HG02981 (cell line): Measurements from ENCODE around the gene VIP.

ENCODE experiments used
- ATAC-seq: cut with Tn5 transposase; IDR thresholded peaks from one replicate; pipeline ENCODE4 v1.9.1; 2021; ENCODE audit warnings: mild to moderate bottlenecking, moderate library complexity; ENCODE audit not compliant: unreplicated experiment

Gene VIP

DNA sequence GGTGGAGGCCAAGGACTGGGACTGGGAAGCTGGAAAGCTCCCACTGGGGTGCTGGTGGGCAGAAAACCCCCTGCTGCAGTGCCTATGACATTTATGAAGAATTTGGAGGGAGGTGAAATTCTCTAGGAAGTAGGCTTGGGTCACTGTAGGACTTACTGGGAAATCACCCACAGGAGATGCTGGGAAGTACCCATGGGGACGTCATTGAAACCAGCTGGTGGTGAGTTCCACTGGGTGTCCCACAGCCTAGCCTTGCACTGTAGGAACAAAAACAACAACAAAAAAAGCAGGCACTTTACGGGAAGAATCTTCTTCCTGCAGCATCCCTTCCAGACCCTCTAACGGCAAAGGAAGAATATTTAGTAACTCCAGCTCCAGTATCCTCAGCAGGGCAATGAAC is 26.2 kb downstream of the VIP start:
- no peak for ATAC-seq

DNA sequence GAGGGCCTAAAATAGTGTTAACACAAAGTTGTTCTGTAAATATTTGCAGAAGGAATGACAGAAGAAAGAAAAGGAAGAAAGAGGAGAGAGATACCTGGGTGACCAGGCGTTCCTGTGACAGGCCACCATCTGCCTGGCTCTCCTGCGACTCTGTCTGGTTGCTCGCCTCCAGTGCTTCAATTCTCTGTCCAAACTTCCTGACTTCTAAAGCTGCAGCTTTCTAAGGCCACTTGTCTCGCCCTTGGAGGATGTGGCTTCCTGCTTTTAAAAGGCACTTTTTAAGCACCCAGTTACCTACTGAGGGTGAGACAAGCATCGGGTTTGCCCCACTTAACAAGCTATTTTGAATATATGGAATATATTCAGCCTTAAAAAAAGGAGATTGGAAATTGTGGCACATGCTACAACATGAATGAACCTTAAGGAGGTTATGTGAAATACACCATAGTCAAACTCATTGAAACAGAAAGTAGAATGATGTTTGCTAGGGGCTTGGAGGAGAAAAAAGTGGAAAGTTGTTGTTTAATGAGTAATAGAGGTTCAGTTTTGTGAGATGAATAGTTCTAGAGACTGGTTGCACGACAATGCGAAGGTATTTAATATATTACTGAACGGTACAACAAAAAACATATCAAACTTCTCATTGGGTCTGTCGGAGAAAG is 32.8 kb downstream of the VIP start:
- no peak for ATAC-seq

DNA sequence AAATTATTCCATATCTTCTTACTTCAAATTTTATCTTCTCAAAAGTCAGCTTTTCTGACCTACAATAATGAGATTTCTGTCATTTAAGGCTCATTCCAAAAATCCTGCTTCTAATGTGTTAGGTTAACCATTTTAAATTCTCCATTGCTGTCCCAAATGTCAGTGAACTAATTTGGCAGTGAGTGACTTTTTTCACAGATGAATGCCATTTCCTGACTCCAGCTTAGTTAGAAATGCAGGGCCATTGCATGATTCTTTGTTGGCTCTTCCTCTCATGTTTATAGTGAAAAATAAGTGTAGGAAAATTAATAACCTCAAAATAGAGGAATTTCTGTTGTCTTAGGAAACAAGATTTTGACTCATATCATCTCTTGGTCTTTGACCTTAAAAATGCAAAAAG is 44.1 kb downstream of the VIP start:
- ATAC-seq, result no peak

DNA sequence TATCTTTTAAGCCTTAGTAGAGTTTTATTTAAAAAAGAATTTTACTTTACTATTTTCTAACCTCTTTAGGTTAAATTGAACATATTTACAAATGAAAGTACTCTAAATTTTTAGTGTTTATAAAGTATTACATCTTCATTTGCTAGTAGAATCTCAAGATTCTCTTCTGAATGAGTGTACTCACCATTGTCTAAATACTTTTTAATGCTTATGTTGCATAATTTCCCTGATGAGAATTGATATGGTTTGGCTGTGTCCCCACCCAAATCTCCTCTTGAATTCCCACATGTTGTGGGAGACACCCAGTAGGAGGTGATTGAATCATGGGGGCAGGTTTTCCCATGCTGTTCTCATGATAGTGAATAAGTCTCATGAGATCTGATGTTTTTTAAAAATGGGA is 53.6 kb downstream of the VIP start:
- ATAC-seq, result no peak
